Activated CD4-positive, alpha-beta memory T cell treated with anti-CD3 and anti-CD28 coated beads, Interleukin-2, amount 10 ng/mL, durations not matched to agents 7 days and 5 days (primary cell): Measurements from ENCODE around the gene PRKG1. TPM values are rescaled to one million over a fixed set of nuclear protein-coding genes. Genes with fewer than 3 reads are reported as not detected.

Source experiments
- CTCF ChIA-PET: fragments of 350-600 bp; sonication (Branson Sonifier 250); formaldehyde crosslinking; loops from one replicate; lab custom pipeline; 2021; ENCODE audit warnings: antibody characterized with exemption, inconsistent platforms; lab: Charles Lee
- POLR2A ChIA-PET: fragments of 350-600 bp; sonication (Branson Sonifier 250); formaldehyde crosslinking; loops from one replicate; lab custom pipeline; 2021; ENCODE audit warnings: antibody characterized with exemption; lab: Charles Lee
- DNase-seq: peaks from one replicate; pipeline ENCODE4 v3.0.0-alpha.2; 2020
- H3K27ac Mint-ChIP-seq: one replicate; pipeline ENCODE4 v1.8.0; 2021; ENCODE audit warnings: mild to moderate bottlenecking, mixed read lengths
- H3K27me3 Mint-ChIP-seq: one replicate; pipeline ENCODE4 v1.8.0; 2021; ENCODE audit warnings: mixed read lengths
- H3K36me3 Mint-ChIP-seq: one replicate; pipeline ENCODE4 v1.8.0; 2021; ENCODE audit warnings: low read depth, mixed read lengths
- H3K4me1 Mint-ChIP-seq: one replicate; pipeline ENCODE4 v1.8.0; 2021; ENCODE audit warnings: mixed read lengths
- H3K4me3 Mint-ChIP-seq: one replicate; pipeline ENCODE4 v1.8.0; 2021; ENCODE audit warnings: mild to moderate bottlenecking, mixed read lengths
- H3K9me3 Mint-ChIP-seq: one replicate; pipeline ENCODE4 v1.8.0; 2021; ENCODE audit warnings: mixed read lengths
- total RNA-seq, 2 experiments: library from RNA; stranded (reverse); gene quantifications; one replicate each; pipeline ENCODE4 v1.2.3, GENCODE V29; 2021

Gene PRKG1
- total RNA-seq, 2 experiments from 2014 or later, result not detected

GRCh38 chr10:51617576-51618235 lies 543.4 kb downstream of the PRKG1 start:
- ChIA-PET CTCF (no interaction called here), POLR2A (no interaction called here)
- H3K4me3 Mint-ChIP-seq, result no peak overlapping the region
- DNase-seq, result no peak
- H3K27ac Mint-ChIP-seq, result no peak overlapping the region
- H3K9me3 Mint-ChIP-seq, result no peaks in the 10 kb centered on the region
- no peaks in the 10 kb centered on the region for H3K4me1 Mint-ChIP-seq
- H3K36me3 Mint-ChIP-seq, result no peaks in the 10 kb centered on the region
- H3K27me3 Mint-ChIP-seq, result no peaks in the 10 kb centered on the region

- H3K4me1 Mint-ChIP-seq, result no peaks in the 10 kb centered on the region
- no peaks in the 10 kb centered on the region for H3K36me3 Mint-ChIP-seq
- H3K27ac Mint-ChIP-seq, result no peak overlapping the region
- ChIA-PET POLR2A (no interaction called here), CTCF (no interaction called here)
- DNase-seq, result no peak
- no peaks in the 10 kb centered on the region for H3K27me3 Mint-ChIP-seq
- no peak overlapping the region for H3K4me3 Mint-ChIP-seq
- H3K9me3 Mint-ChIP-seq, result no peaks in the 10 kb centered on the region
These were observed 545.1 kb downstream of the PRKG1 start for GRCh38 chr10:51619365-51619764.

GRCh38 chr10:51620131-51620530 lies 545.8 kb downstream of the PRKG1 start:
- Mint-ChIP-seq H3K4me1 (no peaks in the 10 kb centered on the region), H3K36me3 (no peaks in the 10 kb centered on the region), H3K4me3 (no peak overlapping the region), H3K27me3 (peaks cover 2% of the 10 kb centered on the region), H3K27ac (no peak overlapping the region), H3K9me3 (no peaks in the 10 kb centered on the region)
- ChIA-PET CTCF (no interaction called here), POLR2A (no interaction called here)
- no peak for DNase-seq

- CTCF ChIA-PET, result no interaction called here
- no peak for DNase-seq
- no peak overlapping the region for H3K27ac Mint-ChIP-seq
- H3K4me1 Mint-ChIP-seq, result no peaks in the 10 kb centered on the region
- H3K4me3 Mint-ChIP-seq, result no peak overlapping the region
- no peaks in the 10 kb centered on the region for H3K36me3 Mint-ChIP-seq
- POLR2A ChIA-PET, result no interaction called here
- peaks cover 2% of the 10 kb centered on the region for H3K27me3 Mint-ChIP-seq
- H3K9me3 Mint-ChIP-seq, result no peaks in the 10 kb centered on the region
These were observed 549.7 kb downstream of the PRKG1 start for GRCh38 chr10:51624013-51624412.

GRCh38 chr10:51629934-51630639 lies 555.8 kb downstream of the PRKG1 start:
- Mint-ChIP-seq H3K9me3 (no peaks in the 10 kb centered on the region), H3K4me1 (no peaks in the 10 kb centered on the region), H3K27ac (no peak overlapping the region), H3K4me3 (no peak overlapping the region), H3K36me3 (no peaks in the 10 kb centered on the region), H3K27me3 (no peaks in the 10 kb centered on the region)
- ChIA-PET POLR2A (no interaction called here), CTCF (no interaction called here)
- no peak for DNase-seq

GRCh38 chr10:51630640-51631005 lies 556.3 kb downstream of the PRKG1 start:
- ChIA-PET POLR2A (no interaction called here), CTCF (no interaction called here)
- H3K36me3 Mint-ChIP-seq, result no peaks in the 10 kb centered on the region
- no peaks in the 10 kb centered on the region for H3K4me1 Mint-ChIP-seq
- H3K4me3 Mint-ChIP-seq, result no peak overlapping the region
- H3K27ac Mint-ChIP-seq, result no peak overlapping the region
- H3K27me3 Mint-ChIP-seq, result no peaks in the 10 kb centered on the region
- DNase-seq, result no peak
- H3K9me3 Mint-ChIP-seq, result no peaks in the 10 kb centered on the region

GRCh38 chr10:51635436-51635835 lies 561.1 kb downstream of the PRKG1 start:
- Mint-ChIP-seq H3K4me1 (no peaks in the 10 kb centered on the region), H3K36me3 (no peaks in the 10 kb centered on the region), H3K4me3 (no peak overlapping the region), H3K27ac (no peak overlapping the region), H3K27me3 (no peaks in the 10 kb centered on the region), H3K9me3 (no peaks in the 10 kb centered on the region)
- POLR2A ChIA-PET, result no interaction called here
- DNase-seq, result no peak
- CTCF ChIA-PET, result no interaction called here

- no peak for DNase-seq
- Mint-ChIP-seq H3K27me3 (no peaks in the 10 kb centered on the region), H3K9me3 (no peaks in the 10 kb centered on the region), H3K4me3 (no peak overlapping the region), H3K27ac (no peak overlapping the region), H3K36me3 (no peaks in the 10 kb centered on the region), H3K4me1 (no peaks in the 10 kb centered on the region)
- ChIA-PET POLR2A (no interaction called here), CTCF (no interaction called here)
These were observed 563.9 kb downstream of the PRKG1 start for GRCh38 chr10:51638211-51638610.

- Mint-ChIP-seq H3K9me3 (no peaks in the 10 kb centered on the region), H3K27ac (no peak overlapping the region), H3K27me3 (no peaks in the 10 kb centered on the region), H3K36me3 (no peaks in the 10 kb centered on the region), H3K4me1 (no peaks in the 10 kb centered on the region), H3K4me3 (no peak overlapping the region)
- CTCF ChIA-PET, result no interaction called here
- DNase-seq, result no peak
- POLR2A ChIA-PET, result no interaction called here
These were observed 564.5 kb downstream of the PRKG1 start for GRCh38 chr10:51638737-51639136.

GRCh38 chr10:51640120-51640819 lies 566.0 kb downstream of the PRKG1 start:
- no peak overlapping the region for H3K27ac Mint-ChIP-seq
- H3K4me1 Mint-ChIP-seq, result no peaks in the 10 kb centered on the region
- H3K27me3 Mint-ChIP-seq, result no peaks in the 10 kb centered on the region
- CTCF ChIA-PET, result no interaction called here
- no peak for DNase-seq
- POLR2A ChIA-PET, result no interaction called here
- no peaks in the 10 kb centered on the region for H3K9me3 Mint-ChIP-seq
- no peak overlapping the region for H3K4me3 Mint-ChIP-seq
- no peaks in the 10 kb centered on the region for H3K36me3 Mint-ChIP-seq

GRCh38 chr10:51642581-51642980 lies 568.3 kb downstream of the PRKG1 start:
- no peak overlapping the region for H3K4me3 Mint-ChIP-seq
- ChIA-PET POLR2A (no interaction called here), CTCF (no interaction called here)
- no peak for DNase-seq
- no peaks in the 10 kb centered on the region for H3K9me3 Mint-ChIP-seq
- no peak overlapping the region for H3K27ac Mint-ChIP-seq
- no peaks in the 10 kb centered on the region for H3K36me3 Mint-ChIP-seq
- no peaks in the 10 kb centered on the region for H3K27me3 Mint-ChIP-seq
- no peaks in the 10 kb centered on the region for H3K4me1 Mint-ChIP-seq

- Mint-ChIP-seq H3K27me3 (no peaks in the 10 kb centered on the region), H3K27ac (no peak overlapping the region), H3K4me1 (no peaks in the 10 kb centered on the region), H3K36me3 (no peaks in the 10 kb centered on the region), H3K9me3 (no peaks in the 10 kb centered on the region), H3K4me3 (no peak overlapping the region)
- ChIA-PET CTCF (no interaction called here), POLR2A (no interaction called here)
- DNase-seq, result no peak
These were observed 569.4 kb downstream of the PRKG1 start for GRCh38 chr10:51643734-51644133.

- no peak overlapping the region for H3K4me3 Mint-ChIP-seq
These were observed 574.8 kb downstream of the PRKG1 start for GRCh38 chr10:51649064-51649463.

More at GRCh38 chr10:51649064-51649463, 574.8 kb downstream of the PRKG1 start:
- Mint-ChIP-seq H3K4me1 (no peaks in the 10 kb centered on the region), H3K9me3 (no peaks in the 10 kb centered on the region), H3K36me3 (no peaks in the 10 kb centered on the region), H3K27me3 (no peaks in the 10 kb centered on the region), H3K27ac (no peak overlapping the region)
- CTCF ChIA-PET, result no interaction called here
- DNase-seq, result no peak
- POLR2A ChIA-PET, result no interaction called here
